ENCODE results near the gene SNX3.

Gene SNX3

DNA sequence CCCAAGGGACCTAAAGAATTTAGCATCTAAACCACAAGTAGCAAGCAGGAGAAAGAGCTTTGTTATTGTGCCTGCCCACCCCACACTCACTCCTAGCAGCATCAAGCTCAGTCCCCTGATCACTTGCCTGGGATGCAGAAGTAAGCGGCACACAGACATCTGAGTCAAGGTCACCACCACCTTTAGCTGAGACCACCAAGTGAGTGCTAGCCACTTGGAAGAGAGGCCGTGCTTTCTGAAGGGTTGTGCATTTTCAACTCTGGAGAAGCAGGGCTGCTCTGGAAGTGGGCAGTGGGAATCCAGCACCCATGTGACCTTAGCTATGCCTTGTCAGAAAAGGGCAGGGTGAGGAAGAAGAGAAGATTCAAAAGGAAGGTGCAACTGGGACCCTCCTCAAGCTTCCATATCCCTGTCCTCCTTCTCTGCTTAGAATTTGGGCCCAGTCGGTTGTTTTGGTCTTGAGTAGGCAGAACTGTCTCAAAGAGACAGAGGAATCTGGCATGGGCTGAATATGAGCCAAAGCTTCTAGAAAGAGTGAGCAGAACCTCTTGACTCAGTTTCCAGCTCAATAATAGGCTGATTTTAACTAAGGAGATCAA, 88.8 kb downstream of the SNX3 start:
- Histone ChIP-seq H3K36me3 (ENCODE audit: control insufficient read depth in 2 of 2, insufficient read depth in 1 of 2, low read length in 2 of 2) (no peaks in the 10 kb centered on the region), H3K4me1 (ENCODE audit: control insufficient read depth, insufficient read depth, low read length) (no peaks in the 10 kb centered on the region), H3K27ac (ENCODE audit: extremely low read depth, low read depth, low read length) (no peak overlapping the region), H3K9me3 (ENCODE audit: control insufficient read depth, insufficient read depth, low read depth, low read length) (no peaks in the 10 kb centered on the region), H3K4me3 (ENCODE audit: low read depth, low read length) (no peak overlapping the region)
- ChIA-PET CTCF (interaction anchor here (0.6 to 1.5 kb wide), 2 partner anchors 59 to 75 kb away, joined by 3 to 4 read pairs; no protein-coding TSS in a partner anchor), POLR2A (interaction anchor here (0.6 kb wide), 2 partner anchors 31 to 68 kb away, joined by 3 to 5 read pairs; no protein-coding TSS in a partner anchor)
- TF ChIP-seq, protein P1, sequence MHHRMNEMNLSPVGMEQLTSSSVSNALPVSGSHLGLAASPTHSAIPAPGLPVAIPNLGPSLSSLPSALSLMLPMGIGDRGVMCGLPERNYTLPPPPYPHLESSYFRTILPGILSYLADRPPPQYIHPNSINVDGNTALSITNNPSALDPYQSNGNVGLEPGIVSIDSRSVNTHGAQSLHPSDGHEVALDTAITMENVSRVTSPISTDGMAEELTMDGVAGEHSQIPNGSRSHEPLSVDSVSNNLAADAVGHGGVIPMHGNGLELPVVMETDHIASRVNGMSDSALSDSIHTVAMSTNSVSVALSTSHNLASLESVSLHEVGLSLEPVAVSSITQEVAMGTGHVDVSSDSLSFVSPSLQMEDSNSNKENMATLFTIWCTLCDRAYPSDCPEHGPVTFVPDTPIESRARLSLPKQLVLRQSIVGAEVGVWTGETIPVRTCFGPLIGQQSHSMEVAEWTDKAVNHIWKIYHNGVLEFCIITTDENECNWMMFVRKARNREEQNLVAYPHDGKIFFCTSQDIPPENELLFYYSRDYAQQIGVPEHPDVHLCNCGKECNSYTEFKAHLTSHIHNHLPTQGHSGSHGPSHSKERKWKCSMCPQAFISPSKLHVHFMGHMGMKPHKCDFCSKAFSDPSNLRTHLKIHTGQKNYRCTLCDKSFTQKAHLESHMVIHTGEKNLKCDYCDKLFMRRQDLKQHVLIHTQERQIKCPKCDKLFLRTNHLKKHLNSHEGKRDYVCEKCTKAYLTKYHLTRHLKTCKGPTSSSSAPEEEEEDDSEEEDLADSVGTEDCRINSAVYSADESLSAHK (tag by site-specific recombination; IDR thresholded peaks at IDR 0.05) = no peak
- TF ChIP-seq ZNF843 (tag by site-specific recombination; IDR thresholded peaks at IDR 0.05) = no peak
- TF ChIP-seq ZFHX2 (tag by site-specific recombination; conservative IDR thresholded peaks at IDR 0.05) = no peak
- TF ChIP-seq KLF7 (tag by site-specific recombination; IDR thresholded peaks at IDR 0.05; ENCODE audit: borderline replicate concordance) = no peak
- TF ChIP-seq, protein P2, sequence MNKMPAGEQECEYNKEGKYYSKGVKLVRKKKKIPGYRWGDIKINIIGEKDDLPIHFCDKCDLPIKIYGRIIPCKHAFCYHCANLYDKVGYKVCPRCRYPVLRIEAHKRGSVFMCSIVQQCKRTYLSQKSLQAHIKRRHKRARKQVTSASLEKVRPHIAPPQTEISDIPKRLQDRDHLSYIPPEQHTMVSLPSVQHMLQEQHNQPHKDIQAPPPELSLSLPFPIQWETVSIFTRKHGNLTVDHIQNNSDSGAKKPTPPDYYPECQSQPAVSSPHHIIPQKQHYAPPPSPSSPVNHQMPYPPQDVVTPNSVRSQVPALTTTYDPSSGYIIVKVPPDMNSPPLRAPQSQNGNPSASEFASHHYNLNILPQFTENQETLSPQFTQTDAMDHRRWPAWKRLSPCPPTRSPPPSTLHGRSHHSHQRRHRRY (tag by site-specific recombination; IDR thresholded peaks at IDR 0.05) = no peak
- TF ChIP-seq TCF7L2 (IDR thresholded peaks at IDR 0.05; ENCODE audit: borderline replicate concordance, low read depth, low read length) = no peak
- no peak for TF ChIP-seq ZNF146 (tag by site-specific recombination; IDR thresholded peaks at IDR 0.05)
- TF ChIP-seq, protein P3, sequence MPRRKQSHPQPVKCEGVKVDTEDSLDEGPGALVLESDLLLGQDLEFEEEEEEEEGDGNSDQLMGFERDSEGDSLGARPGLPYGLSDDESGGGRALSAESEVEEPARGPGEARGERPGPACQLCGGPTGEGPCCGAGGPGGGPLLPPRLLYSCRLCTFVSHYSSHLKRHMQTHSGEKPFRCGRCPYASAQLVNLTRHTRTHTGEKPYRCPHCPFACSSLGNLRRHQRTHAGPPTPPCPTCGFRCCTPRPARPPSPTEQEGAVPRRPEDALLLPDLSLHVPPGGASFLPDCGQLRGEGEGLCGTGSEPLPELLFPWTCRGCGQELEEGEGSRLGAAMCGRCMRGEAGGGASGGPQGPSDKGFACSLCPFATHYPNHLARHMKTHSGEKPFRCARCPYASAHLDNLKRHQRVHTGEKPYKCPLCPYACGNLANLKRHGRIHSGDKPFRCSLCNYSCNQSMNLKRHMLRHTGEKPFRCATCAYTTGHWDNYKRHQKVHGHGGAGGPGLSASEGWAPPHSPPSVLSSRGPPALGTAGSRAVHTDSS (tag by site-specific recombination; IDR thresholded peaks at IDR 0.05) = no peak
- no peak for TF ChIP-seq ZNF549 (tag by site-specific recombination; IDR thresholded peaks at IDR 0.05)
- TF ChIP-seq, protein P4, sequence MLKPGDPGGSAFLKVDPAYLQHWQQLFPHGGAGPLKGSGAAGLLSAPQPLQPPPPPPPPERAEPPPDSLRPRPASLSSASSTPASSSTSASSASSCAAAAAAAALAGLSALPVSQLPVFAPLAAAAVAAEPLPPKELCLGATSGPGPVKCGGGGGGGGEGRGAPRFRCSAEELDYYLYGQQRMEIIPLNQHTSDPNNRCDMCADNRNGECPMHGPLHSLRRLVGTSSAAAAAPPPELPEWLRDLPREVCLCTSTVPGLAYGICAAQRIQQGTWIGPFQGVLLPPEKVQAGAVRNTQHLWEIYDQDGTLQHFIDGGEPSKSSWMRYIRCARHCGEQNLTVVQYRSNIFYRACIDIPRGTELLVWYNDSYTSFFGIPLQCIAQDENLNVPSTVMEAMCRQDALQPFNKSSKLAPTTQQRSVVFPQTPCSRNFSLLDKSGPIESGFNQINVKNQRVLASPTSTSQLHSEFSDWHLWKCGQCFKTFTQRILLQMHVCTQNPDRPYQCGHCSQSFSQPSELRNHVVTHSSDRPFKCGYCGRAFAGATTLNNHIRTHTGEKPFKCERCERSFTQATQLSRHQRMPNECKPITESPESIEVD (tag by site-specific recombination; IDR thresholded peaks at IDR 0.05) = no peak
- no peak for TF ChIP-seq ZBTB17 (tag by site-specific recombination; IDR thresholded peaks at IDR 0.05)
- TF ChIP-seq ZBTB8A (tag by site-specific recombination; IDR thresholded peaks at IDR 0.05) = no peak
- no peak for TF ChIP-seq ZNF16 (tag by site-specific recombination; IDR thresholded peaks at IDR 0.05; ENCODE audit: low read depth)
- no peak for TF ChIP-seq ZNF391 (tag by site-specific recombination; IDR thresholded peaks at IDR 0.05; ENCODE audit: borderline replicate concordance, low read depth)
- TF ChIP-seq ZNF24 (tag by site-specific recombination; IDR thresholded peaks at IDR 0.05) = no peak
- TF ChIP-seq ZNF501 (tag by site-specific recombination; IDR thresholded peaks at IDR 0.05) = no peak

DNA sequence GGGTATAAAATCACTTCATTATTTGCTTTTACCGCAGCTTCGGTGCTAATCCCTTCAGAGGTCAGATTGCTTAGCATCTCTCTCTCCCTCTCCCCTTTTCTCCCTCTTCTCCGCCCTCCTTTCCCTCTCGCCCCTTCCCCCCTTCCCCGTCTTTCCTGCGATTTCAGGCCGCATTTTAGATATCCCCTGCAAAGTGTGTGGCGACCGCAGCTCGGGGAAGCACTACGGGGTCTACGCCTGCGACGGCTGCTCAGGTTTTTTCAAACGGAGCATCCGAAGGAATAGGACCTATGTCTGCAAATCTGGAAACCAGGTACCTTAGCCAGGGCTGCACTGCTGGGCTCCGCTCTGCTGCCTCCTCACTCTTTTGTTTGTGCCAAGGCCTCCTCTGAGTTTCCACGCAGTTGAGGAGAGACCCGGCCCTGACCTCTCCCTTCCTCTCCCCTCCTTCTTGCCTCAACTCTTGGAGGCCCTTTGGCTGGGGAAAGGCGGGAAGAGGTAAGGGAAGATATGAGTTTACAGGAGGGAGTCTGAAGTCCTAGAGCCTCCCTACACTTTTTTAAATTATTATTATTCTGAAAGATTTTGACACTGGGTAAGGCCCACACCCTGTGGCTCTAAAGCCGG, 89.4 kb downstream of the SNX3 start:
- Histone ChIP-seq H3K9me3 (ENCODE audit: control insufficient read depth, insufficient read depth, low read depth, low read length) (no peaks in the 10 kb centered on the region), H3K4me3 (ENCODE audit: low read depth, low read length) (no peak overlapping the region), H3K27ac (ENCODE audit: extremely low read depth, low read depth, low read length) (no peak overlapping the region), H3K36me3 (ENCODE audit: control insufficient read depth in 2 of 2, insufficient read depth in 1 of 2, low read length in 2 of 2) (no peaks in the 10 kb centered on the region), H3K4me1 (ENCODE audit: control insufficient read depth, insufficient read depth, low read length) (no peaks in the 10 kb centered on the region)
- ChIA-PET CTCF (interaction anchor here (0.7 to 1.5 kb wide), 2 partner anchors 58 to 77 kb away, joined by 3 to 4 read pairs; no protein-coding TSS in a partner anchor), POLR2A (interaction anchor here (0.6 kb wide), 3 partner anchors 27 to 68 kb away, joined by 3 to 5 read pairs (median 3); no protein-coding TSS in a partner anchor)
- TF ChIP-seq ZNF610 (tag by site-specific recombination; IDR thresholded peaks at IDR 0.05; ENCODE audit: borderline replicate concordance) = no peak
- TF ChIP-seq ZNF629 (tag by site-specific recombination; IDR thresholded peaks at IDR 0.05) = no peak
- TF ChIP-seq, protein P5, sequence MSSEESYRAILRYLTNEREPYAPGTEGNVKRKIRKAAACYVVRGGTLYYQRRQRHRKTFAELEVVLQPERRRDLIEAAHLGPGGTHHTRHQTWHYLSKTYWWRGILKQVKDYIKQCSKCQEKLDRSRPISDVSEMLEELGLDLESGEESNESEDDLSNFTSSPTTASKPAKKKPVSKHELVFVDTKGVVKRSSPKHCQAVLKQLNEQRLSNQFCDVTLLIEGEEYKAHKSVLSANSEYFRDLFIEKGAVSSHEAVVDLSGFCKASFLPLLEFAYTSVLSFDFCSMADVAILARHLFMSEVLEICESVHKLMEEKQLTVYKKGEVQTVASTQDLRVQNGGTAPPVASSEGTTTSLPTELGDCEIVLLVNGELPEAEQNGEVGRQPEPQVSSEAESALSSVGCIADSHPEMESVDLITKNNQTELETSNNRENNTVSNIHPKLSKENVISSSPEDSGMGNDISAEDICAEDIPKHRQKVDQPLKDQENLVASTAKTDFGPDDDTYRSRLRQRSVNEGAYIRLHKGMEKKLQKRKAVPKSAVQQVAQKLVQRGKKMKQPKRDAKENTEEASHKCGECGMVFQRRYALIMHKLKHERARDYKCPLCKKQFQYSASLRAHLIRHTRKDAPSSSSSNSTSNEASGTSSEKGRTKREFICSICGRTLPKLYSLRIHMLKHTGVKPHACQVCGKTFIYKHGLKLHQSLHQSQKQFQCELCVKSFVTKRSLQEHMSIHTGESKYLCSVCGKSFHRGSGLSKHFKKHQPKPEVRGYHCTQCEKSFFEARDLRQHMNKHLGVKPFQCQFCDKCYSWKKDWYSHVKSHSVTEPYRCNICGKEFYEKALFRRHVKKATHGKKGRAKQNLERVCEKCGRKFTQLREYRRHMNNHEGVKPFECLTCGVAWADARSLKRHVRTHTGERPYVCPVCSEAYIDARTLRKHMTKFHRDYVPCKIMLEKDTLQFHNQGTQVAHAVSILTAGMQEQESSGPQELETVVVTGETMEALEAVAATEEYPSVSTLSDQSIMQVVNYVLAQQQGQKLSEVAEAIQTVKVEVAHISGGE (tag by site-specific recombination; conservative IDR thresholded peaks at IDR 0.05; ENCODE audit: low read depth) = no peak
- TF ChIP-seq ZNF169 (tag by site-specific recombination; IDR thresholded peaks at IDR 0.05) = no peak
- TF ChIP-seq, protein P6, sequence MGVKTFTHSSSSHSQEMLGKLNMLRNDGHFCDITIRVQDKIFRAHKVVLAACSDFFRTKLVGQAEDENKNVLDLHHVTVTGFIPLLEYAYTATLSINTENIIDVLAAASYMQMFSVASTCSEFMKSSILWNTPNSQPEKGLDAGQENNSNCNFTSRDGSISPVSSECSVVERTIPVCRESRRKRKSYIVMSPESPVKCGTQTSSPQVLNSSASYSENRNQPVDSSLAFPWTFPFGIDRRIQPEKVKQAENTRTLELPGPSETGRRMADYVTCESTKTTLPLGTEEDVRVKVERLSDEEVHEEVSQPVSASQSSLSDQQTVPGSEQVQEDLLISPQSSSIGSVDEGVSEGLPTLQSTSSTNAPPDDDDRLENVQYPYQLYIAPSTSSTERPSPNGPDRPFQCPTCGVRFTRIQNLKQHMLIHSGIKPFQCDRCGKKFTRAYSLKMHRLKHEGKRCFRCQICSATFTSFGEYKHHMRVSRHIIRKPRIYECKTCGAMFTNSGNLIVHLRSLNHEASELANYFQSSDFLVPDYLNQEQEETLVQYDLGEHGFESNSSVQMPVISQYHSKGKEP (tag by site-specific recombination; IDR thresholded peaks at IDR 0.05) = no peak

All from HEK293 (cell line).